Right ventricle myocardium superior (tissue), 1 donor: ENCODE measurements around the gene F2. TPM values are rescaled to one million over a fixed set of nuclear protein-coding genes. Genes with fewer than 3 reads are reported as not detected.

Source experiments
- ATAC-seq: fragments of 200-7000 bp; cut with Tn5 transposase; one replicate; pipeline ENCODE4 v1.9.1; 2020; ENCODE audit warnings: mild to moderate bottlenecking; ENCODE audit not compliant: poor library complexity
- DNase-seq: peaks from one replicate; pipeline ENCODE4 v3.0.0-alpha.2; 2020
- intact Hi-C: fragments of 100-400 bp; cut with DNase I; formaldehyde crosslinking; loops from one replicate; pipeline ENCODE4 v1.11.2; 2022
- microRNA-seq: library from miRNA; unstranded; fragments of <30 nt; microRNA quantifications from one replicate; pipeline ENCODE4 v1.2.0, GENCODE V29; 2020
- total RNA-seq: library from RNA; stranded (reverse); fragmentation: NEBNext Ultra II Directional; extraction: Animal tissue kit (Norgen Biotek cat#: 25700); gene quantifications from one replicate; pipeline ENCODE4 v1.2.1, GENCODE V29; 2021
- donor health status: DM: no; HTN: yes; CAD: no; lungs with severe emphysema.

Gene F2
- total RNA-seq, 1 donor from 2014 or later: 0.11 TPM

GRCh38 chr11:46769636-46770221 is 50.7 kb downstream of the F2 start:
- ATAC-seq (no peak), DNase-seq (no peak)
- intact Hi-C loops: no loop called here

- intact Hi-C loops: no loop called here
- DNase-seq: no peak
- ATAC-seq: no peak
These were observed 57.9 kb downstream of the F2 start for GRCh38 chr11:46776878-46777277.

- intact Hi-C loops: no loop called here
These were observed 59.4 kb downstream of the F2 start for GRCh38 chr11:46778416-46778815.

More at GRCh38 chr11:46778416-46778815, 59.4 kb downstream of the F2 start:
- ATAC-seq: no peak
- DNase-seq: no peak

Small RNA genes within 50 kb of the gene (microRNA-seq; reads per million reads assigned to microRNA genes)
- not detected for gene MIR5582

Other genes with a start within 250 kb of the F2 start
- gene AMBRA1, start 125.2 kb upstream of the F2 start, total RNA-seq: 12.3 TPM
- 1.9 TPM for gene HARBI1, start 102.0 kb upstream of the F2 start, total RNA-seq
- 37.4 TPM for gene ATG13, start 101.7 kb upstream of the F2 start, total RNA-seq
- gene ARHGAP1, start 18.6 kb upstream of the F2 start, total RNA-seq: 60.9 TPM
- 6.6 TPM for gene ZNF408, start 18.2 kb upstream of the F2 start, total RNA-seq
- gene CKAP5, start 127.1 kb downstream of the F2 start, total RNA-seq: 69.4 TPM
- 20.3 TPM for gene LRP4, start 199.3 kb downstream of the F2 start, total RNA-seq
- gene CSTPP1, start 217.5 kb downstream of the F2 start, total RNA-seq: 10.0 TPM